HG03045 (cell line): ENCODE data around the gene TLE3.
"Not testable (repeated sequence)": the region's sequence is repeated elsewhere in the genome, so short reads cannot be mapped to it uniquely, and the experiment has no call there.

ENCODE experiments used
- ATAC-seq: cut with Tn5 transposase; IDR thresholded peaks from one replicate; pipeline ENCODE4 v1.9.1; 2021; ENCODE audit warnings: mild to moderate bottlenecking, moderate library complexity; ENCODE audit not compliant: unreplicated experiment

Gene TLE3

DNA sequence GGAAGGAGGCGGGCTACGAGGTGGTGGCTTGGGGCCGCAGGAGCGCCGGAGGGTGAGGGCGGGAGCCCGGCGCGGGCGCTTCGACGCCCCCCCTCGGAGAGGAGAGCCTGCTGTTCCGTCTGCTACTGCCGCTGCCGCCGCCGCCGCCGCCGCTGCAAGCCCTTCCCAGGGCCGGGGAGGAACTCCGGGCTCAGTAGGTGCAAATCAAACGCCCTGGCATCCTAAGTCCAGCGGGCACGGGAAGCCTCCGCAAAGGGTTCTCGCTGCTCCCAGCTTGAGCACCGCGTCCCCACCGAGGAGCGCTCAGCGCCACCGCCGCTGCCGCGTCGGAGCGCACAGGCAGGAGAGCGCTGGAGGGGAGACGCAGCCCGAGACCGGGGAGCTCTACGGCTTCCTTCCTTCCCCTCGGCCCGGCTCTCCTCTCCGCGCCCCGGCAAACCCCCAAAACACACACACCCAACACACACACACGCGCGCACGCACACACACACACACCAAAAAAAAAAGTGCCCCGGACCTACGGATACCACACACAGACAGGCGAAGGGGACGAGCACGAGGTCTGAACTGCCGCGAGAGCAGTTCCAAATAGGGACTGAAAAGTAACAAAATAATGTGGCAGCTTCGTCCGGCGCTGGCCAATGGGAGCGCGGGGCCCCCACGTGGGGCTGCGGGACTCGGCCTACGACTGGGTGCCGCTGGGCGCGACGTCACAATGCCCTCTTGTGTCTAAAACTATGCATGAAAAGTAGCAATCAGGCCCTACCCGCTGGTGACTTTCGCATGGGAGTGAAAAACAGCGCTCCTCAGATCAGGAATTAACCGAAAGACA, at the start of gene TLE3:
Gene TLE3, minus strand, starts transcription at position 597 of the 832 bp plus-strand sequence. CDS start 1,119 bp downstream, outside the sequence.
- ATAC-seq = peak; percentile 44

DNA sequence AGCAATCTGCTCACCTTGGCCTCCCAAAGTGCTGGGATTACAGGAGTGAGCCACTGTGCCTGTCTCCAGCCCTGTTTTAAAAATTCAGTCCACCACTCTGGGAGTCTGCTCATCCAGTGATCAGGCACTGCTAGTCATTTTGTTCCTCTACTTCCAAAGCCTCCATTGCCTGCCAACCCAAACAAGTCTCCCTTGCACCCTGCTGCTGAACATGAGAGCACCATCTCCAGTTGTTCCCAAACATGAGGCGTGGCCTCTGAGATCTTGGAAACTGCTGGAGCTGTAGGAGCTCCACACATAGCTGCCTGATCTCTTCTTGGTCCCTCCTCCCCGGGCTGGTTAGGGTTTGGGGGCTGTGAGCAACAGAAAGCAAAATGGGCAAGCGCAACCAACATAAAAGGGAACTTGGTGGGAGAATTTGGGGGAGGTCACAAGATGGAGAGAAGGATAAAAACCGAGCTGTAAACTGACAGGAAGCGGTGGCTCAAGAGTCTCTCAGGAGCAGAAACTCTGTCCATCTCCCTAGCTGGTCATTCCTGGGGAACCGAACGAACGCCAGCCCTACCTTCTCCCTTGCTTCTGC, 49.6 kb upstream of the TLE3 start:
- no peak for ATAC-seq

GRCh38 chr15:70146771-70147170, 49.1 kb upstream of the TLE3 start:
- no peak for ATAC-seq

GRCh38 chr15:70146162-70146561, 48.4 kb upstream of the TLE3 start:
- no peak for ATAC-seq

- ATAC-seq = no peak
Measured at GRCh38 chr15:70145261-70145660, 47.5 kb upstream of the TLE3 start.

- ATAC-seq = no peak
Measured at GRCh38 chr15:70142322-70143191, 44.8 kb upstream of the TLE3 start.

DNA sequence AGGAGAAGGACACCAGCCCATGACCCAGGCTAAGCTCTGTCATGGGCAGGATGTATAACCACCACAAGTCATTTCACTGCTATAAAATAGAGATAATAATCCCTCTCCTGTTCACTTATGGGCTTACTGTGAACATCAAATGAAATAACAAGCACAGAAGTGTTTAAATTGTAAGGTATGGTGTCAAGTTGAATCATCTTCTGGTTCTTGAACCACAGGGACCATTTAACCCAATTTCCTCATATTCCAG, 44.3 kb upstream of the TLE3 start:
- ATAC-seq = no peak

GRCh38 chr15:70141376-70142071, 43.8 kb upstream of the TLE3 start:
- ATAC-seq = no peak

- ATAC-seq = no peak
Measured at GRCh38 chr15:70140543-70141375, 43.0 kb upstream of the TLE3 start.

DNA sequence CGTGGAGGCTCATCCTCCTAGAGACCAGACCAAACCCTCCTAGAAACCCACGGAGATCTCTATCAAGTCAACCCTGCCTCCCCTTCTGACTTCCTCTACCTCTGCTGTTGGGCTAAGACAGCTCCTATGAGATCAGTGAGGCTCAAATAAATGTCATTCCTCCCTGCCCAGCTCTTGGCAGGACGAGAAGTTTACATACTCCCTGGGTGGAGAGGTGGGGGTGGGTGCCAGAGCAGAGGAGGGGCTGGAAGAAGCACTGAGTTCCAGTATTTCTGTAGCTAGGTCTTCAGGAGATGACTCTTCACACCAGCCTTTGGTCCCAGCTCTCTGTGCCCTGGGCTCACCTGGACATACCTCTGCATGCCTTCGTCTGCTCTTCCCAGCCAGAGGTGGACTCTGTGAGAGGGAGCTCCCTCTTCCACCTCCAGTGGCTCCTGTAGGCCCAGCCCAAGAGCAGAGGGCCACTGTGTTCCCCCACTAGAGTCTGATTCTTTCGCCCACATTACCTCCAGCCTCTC, 42.4 kb upstream of the TLE3 start:
- no peak for ATAC-seq

DNA sequence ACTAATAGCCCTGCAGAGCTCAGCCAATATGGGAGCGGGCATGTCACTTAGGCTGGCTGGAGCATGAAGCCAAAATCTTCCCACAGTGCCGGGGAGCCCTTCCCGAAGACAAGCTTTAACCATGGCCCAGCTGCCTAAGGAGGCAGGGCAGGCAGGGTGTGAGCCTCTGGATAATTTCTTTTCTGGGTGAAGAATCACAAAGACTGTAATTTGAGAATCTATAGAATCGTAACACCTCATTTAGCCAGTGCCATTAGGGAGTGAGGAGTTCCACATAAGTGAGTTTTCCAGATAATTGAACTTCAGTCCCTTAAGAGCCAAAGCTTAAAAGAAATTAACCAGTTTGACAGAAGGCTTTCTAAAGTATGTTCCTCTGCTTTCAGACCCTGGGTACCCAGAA, 40.2 kb upstream of the TLE3 start:
- no peak for ATAC-seq

GRCh38 chr15:70137021-70137420, 39.3 kb upstream of the TLE3 start:
- not testable (repeated sequence) for ATAC-seq

- no peak for ATAC-seq
Measured at GRCh38 chr15:70133781-70134421, 36.2 kb upstream of the TLE3 start.

GRCh38 chr15:70133296-70133695, 35.6 kb upstream of the TLE3 start:
- ATAC-seq = no peak

- ATAC-seq = no peak
Measured at GRCh38 chr15:70132571-70132970, 34.9 kb upstream of the TLE3 start.

GRCh38 chr15:70132139-70132538, 34.4 kb upstream of the TLE3 start:
- no peak for ATAC-seq

DNA sequence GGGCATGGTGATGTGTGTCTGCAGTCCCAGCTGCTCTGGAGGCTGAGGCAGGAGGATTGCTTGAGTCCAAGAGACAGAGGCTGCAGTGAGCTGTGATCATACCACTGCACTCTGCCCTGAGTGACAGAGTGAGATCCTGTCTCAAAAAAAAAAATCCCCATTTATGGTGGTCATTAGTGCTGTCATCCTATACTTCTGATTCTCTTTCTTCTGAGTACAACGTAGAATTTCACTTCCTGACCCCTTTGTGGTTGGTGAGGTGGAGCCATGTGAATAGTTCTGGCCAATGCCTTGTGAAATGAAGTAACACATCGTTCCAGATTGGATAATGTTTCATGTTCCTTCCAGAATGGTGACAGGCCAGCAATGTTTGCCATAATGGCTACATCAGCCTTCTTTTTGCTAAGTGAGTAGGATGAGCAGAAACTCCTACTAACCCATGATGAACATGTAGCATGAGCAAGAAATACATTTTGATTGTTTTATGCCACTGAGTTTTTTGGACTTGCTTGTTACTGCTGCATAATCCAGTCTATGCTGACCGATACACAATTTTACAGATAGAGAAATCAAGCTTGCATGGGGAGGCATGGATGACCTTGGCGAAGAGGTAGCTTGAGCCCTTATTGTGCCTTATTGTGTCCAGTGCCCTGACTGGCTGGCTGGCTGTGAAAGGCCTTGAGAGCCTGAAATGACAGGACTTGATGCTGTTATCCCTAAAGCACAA, 30.9 kb upstream of the TLE3 start:
- no peak for ATAC-seq

- no peak for ATAC-seq
Measured at GRCh38 chr15:70127770-70128413, 30.2 kb upstream of the TLE3 start.
